Endothelial cell (in vitro differentiated cells): Measurements from ENCODE around the gene CNOT2. TPM values are rescaled to one million over a fixed set of nuclear protein-coding genes. Genes with fewer than 3 reads are reported as not detected.

Experiments used
- DNase-seq: peaks from one replicate; pipeline ENCODE4 v3.0.0; 2021; ENCODE audit warnings: low spot score
- H3K27ac Mint-ChIP-seq: one replicate; pipeline ENCODE4 v1.8.0; 2021; ENCODE audit warnings: mixed read lengths, inconsistent platforms; ENCODE audit not compliant: unreplicated experiment
- H3K27me3 Mint-ChIP-seq: one replicate; pipeline ENCODE4 v1.8.0; 2021; ENCODE audit warnings: mild to moderate bottlenecking, moderate library complexity, mixed read lengths, inconsistent platforms; ENCODE audit not compliant: unreplicated experiment
- H3K36me3 Mint-ChIP-seq: one replicate; pipeline ENCODE4 v1.8.0; 2021; ENCODE audit warnings: mild to moderate bottlenecking, low read depth, mixed read lengths, inconsistent platforms; ENCODE audit not compliant: unreplicated experiment
- H3K4me1 Mint-ChIP-seq: one replicate; pipeline ENCODE4 v1.8.0; 2021; ENCODE audit warnings: mild to moderate bottlenecking, mixed read lengths, inconsistent platforms; ENCODE audit not compliant: unreplicated experiment
- H3K4me3 Mint-ChIP-seq: one replicate; pipeline ENCODE4 v1.8.0; 2021; ENCODE audit warnings: mild to moderate bottlenecking, mixed read lengths, inconsistent platforms; ENCODE audit not compliant: unreplicated experiment
- H3K9me3 Mint-ChIP-seq: one replicate; pipeline ENCODE4 v1.8.0; 2021; ENCODE audit warnings: mixed read lengths, inconsistent platforms; ENCODE audit not compliant: unreplicated experiment
- total RNA-seq: library from RNA; stranded (reverse); fragmentation: NEBNext Ultra II Directional; extraction: Animal tissue kit (Norgen Biotek cat#: 25700); gene quantifications from one replicate; pipeline ENCODE4 v1.2.1, GENCODE V29; 2021; ENCODE audit not compliant: unreplicated experiment
- TF ChIP-seq, protein P1 (sequence below): fragments of 200-600 bp; sonication (generic); IDR thresholded peaks from one replicate; pipeline ENCODE4 v1.5.0; 2021; ENCODE audit warnings: antibody characterized with exemption; ENCODE audit not compliant: unreplicated experiment

Gene CNOT2
- total RNA-seq, 1 donor from 2014 or later: 136 TPM

DNA sequence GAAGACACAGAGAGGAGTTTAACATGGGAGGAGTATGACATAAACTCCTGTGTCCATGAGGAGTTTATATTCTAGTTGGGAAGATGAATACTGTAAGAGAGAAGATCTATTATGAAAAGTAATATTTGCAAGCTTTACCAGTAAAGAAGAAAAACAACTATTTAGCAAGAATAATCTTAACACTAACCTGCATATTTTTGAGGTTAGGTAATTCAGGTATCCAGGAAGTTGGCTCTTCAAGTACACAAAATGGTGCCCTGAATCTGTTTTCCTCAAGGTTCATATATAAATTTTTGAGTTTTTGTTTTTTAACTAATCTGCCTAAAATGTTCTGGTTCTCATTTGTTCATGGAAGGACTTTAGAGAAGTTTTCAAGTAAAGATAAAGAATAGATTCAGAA, 89.0 kb downstream of the CNOT2 start:
- Mint-ChIP-seq H3K36me3 (peaks cover 8% of the 10 kb centered on the region), H3K4me3 (no peak overlapping the region), H3K4me1 (peaks cover 12% of the 10 kb centered on the region), H3K27ac (no peak overlapping the region), H3K9me3 (no peaks in the 10 kb centered on the region), H3K27me3 (no peaks in the 10 kb centered on the region)
- TF ChIP-seq, protein P1, sequence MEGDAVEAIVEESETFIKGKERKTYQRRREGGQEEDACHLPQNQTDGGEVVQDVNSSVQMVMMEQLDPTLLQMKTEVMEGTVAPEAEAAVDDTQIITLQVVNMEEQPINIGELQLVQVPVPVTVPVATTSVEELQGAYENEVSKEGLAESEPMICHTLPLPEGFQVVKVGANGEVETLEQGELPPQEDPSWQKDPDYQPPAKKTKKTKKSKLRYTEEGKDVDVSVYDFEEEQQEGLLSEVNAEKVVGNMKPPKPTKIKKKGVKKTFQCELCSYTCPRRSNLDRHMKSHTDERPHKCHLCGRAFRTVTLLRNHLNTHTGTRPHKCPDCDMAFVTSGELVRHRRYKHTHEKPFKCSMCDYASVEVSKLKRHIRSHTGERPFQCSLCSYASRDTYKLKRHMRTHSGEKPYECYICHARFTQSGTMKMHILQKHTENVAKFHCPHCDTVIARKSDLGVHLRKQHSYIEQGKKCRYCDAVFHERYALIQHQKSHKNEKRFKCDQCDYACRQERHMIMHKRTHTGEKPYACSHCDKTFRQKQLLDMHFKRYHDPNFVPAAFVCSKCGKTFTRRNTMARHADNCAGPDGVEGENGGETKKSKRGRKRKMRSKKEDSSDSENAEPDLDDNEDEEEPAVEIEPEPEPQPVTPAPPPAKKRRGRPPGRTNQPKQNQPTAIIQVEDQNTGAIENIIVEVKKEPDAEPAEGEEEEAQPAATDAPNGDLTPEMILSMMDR: no peak
- DNase-seq: no peak

DNA sequence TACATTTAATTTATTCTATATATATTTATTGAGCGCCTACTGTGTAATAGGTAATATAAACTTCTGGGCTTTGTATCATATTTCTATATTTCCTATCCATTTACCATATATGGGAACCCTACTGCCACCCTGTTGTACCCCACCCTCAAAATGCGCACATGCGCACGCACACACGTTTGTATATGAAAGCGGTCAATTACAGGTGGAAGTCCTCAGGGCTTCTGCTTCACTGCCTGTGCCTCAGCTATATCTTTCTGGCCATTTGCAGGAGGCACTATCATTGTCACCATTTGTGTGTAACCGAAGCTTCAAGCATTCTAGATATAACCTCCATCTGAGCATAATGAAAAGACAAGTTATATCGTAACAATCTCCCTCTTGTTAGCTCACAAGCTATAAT, 91.5 kb downstream of the CNOT2 start:
- Mint-ChIP-seq H3K4me3 (no peak overlapping the region), H3K9me3 (no peaks in the 10 kb centered on the region), H3K27ac (no peak overlapping the region), H3K4me1 (peaks cover 12% of the 10 kb centered on the region), H3K27me3 (no peaks in the 10 kb centered on the region), H3K36me3 (peaks cover 15% of the 10 kb centered on the region)
- TF ChIP-seq, protein P1: no peak
- no peak for DNase-seq

DNA sequence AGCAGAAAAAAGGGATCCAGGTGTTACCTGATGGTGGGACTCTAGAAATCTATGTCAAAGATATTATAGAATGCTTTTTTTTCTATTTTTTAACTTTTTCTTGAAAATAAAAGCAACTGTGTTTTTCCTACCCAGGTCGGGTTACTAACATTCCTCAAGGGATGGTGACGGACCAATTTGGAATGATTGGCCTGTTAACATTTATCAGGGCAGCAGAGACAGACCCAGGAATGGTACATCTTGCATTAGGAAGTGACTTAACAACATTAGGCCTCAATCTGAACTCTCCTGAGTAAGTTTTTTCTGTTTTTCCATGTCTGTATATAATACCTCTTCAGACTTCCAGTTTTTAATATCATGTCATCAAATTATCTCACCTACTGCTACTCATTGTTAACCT, 95.3 kb downstream of the CNOT2 start:
- no peak overlapping the region for H3K4me3 Mint-ChIP-seq
- no peaks in the 10 kb centered on the region for H3K27me3 Mint-ChIP-seq
- H3K36me3 Mint-ChIP-seq: peaks cover 27% of the 10 kb centered on the region
- no peak for DNase-seq
- no peak overlapping the region for H3K27ac Mint-ChIP-seq
- H3K4me1 Mint-ChIP-seq: peaks cover 5% of the 10 kb centered on the region
- TF ChIP-seq, protein P1: no peak
- no peaks in the 10 kb centered on the region for H3K9me3 Mint-ChIP-seq

DNA sequence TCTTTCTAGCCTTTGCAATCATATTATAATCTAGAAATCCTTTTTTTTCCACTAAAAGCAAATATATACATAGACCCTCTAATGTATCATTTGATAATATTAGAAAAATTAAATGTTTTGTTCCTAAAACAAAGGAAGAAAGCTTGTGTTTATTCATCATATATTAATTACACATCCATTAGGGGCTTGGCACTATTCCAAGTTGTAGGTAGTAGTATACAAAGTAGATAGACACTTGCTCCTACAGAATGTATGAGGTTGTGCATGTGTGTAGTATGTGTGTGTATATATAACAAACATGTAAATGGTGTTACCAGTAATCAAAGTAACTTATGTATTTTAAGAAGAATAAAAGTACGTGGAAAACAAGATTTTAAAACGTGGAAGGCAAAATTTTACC, 107.8 kb downstream of the CNOT2 start:
- no peak overlapping the region for H3K27ac Mint-ChIP-seq
- no peaks in the 10 kb centered on the region for H3K4me1 Mint-ChIP-seq
- H3K27me3 Mint-ChIP-seq: no peaks in the 10 kb centered on the region
- TF ChIP-seq, protein P1: no peak
- H3K9me3 Mint-ChIP-seq: no peaks in the 10 kb centered on the region
- H3K4me3 Mint-ChIP-seq: no peak overlapping the region
- H3K36me3 Mint-ChIP-seq: peaks cover 8% of the 10 kb centered on the region
- no peak for DNase-seq

DNA sequence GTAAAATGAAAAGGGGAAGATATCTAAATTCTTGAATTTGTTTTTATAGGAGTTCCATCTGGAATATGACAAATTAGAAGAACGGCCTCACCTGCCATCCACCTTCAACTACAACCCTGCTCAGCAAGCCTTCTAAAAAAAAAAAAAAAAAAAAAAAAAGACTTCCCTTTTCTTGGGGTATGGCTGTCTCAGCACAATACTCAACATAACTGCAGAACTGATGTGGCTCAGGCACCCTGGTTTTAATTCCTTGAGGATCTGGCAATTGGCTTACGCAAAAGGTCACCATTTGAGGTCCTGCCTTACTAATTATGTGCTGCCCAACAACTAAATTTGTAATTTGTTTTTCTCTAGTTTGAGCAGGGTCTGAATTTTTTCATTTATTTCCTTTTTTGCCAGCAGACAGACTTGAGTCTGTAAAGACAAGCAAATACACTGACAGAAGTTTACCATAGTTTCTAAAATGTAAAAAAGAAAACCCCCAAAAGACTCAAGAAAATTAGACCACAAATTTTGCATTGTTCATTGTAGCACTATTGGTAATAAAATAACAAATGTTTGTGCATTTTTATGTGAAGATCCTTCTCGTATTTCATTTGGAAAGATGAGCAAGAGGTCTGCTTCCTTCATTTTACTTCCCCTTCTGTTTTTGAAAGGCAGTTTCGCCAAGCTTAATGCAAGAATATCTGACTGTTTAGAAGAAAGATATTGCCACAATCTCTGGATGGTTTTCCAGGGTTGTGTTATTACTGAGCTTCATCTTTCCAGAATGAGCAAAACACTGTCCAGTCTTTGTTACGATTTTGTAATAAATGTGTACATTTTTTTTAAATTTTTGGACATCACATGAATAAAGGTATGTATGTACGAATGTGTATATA, 110.8 kb downstream of the CNOT2 start:
- Mint-ChIP-seq H3K27me3 (no peaks in the 10 kb centered on the region), H3K36me3 (peaks cover 8% of the 10 kb centered on the region), H3K27ac (no peak overlapping the region)

More for the DNA sequence above, 110.8 kb downstream of the CNOT2 start:
- TF ChIP-seq, protein P1: no peak
- H3K9me3 Mint-ChIP-seq: no peaks in the 10 kb centered on the region
- no peak for DNase-seq
- H3K4me3 Mint-ChIP-seq: no peak overlapping the region
- peaks cover 2% of the 10 kb centered on the region for H3K4me1 Mint-ChIP-seq
